OCI-LY3 (cell line): ENCODE results near the gene TNS1.

Experiments used
- CTCF ChIP-seq: fragments of 200-600, 300-600 bp; sonication (generic); IDR thresholded peaks from 2 replicates; pipeline ENCODE4 v1.5.1; 2014; ENCODE audit warnings: antibody characterized with exemption, low read length, low read depth
- EZH2phosphoT487 ChIP-seq: fragments of 200-600 bp; shearing (Covaris generic); IDR thresholded peaks from 2 replicates; pipeline ENCODE4 v1.6.1; 2018; ENCODE audit warnings: antibody characterized with exemption, mixed run types, low read depth

DNA sequence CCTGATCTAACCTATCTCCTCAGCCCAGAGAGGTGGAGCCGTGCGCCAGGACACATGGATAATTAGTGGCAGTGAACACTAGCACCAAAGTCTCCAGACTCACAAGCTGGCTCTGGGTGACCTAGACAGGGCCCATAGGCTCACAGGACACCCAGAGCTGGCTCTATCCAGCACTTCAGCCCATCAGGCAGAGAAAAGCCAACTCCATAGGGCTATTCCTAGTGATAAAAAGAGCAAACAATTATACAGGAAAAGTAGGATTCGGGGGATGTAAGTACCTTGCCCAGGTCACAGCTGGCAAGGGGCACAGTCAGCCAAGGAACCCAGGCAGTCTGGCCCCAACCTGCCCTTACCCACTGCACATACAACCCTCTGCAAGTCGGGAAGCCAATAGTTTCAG is 178.6 kb downstream of the TNS1 start:
- TF ChIP-seq CTCF (no peak), EZH2phosphoT487 (no peak)
